ENCODE data around the gene LMTK3.

Gene LMTK3

GRCh38 chr19:48454150-48454730 is 57.4 kb downstream of the LMTK3 start:
- no peak for DNase-seq (ENCODE audit: low read depth in 1 of 2, low spot score in 1 of 2)
- no peaks in the 10 kb centered on the region for H3K27me3 ChIP-seq (ENCODE audit: insufficient read depth, poor library complexity, severe bottlenecking)
- TF ChIP-seq REST (IDR thresholded peaks at IDR 0.05; ENCODE audit: insufficient replicate concordance, low read depth) = no peak
- TF ChIP-seq GABPA (IDR thresholded peaks at IDR 0.05; ENCODE audit: low read depth) = no peak
- TF ChIP-seq CTCF (IDR thresholded peaks at IDR 0.05; ENCODE audit: insufficient read depth, low read length) = no peak
- H3K27ac ChIP-seq (replicated peaks) = no peak overlapping the region
- no peak overlapping the region for H3K4me3 ChIP-seq (replicated peaks; ENCODE audit: insufficient read depth, low read length)

GRCh38 chr19:48452289-48453190 is 59.1 kb downstream of the LMTK3 start:
- H3K27me3 ChIP-seq (ENCODE audit: insufficient read depth, poor library complexity, severe bottlenecking) = no peaks in the 10 kb centered on the region
- no peak overlapping the region for H3K4me3 ChIP-seq (replicated peaks; ENCODE audit: insufficient read depth, low read length)
- no peak for DNase-seq (ENCODE audit: low read depth in 1 of 2, low spot score in 1 of 2)
- TF ChIP-seq POLR2AphosphoS5 (IDR thresholded peaks at IDR 0.05; ENCODE audit: low read depth) = no peak
- no peak for TF ChIP-seq REST (IDR thresholded peaks at IDR 0.05; ENCODE audit: insufficient replicate concordance, low read depth)
- TF ChIP-seq GABPA (IDR thresholded peaks at IDR 0.05; ENCODE audit: low read depth) = no peak
- TF ChIP-seq CTCF (IDR thresholded peaks at IDR 0.05; ENCODE audit: insufficient read depth, low read length) = no peak
- no peak for TF ChIP-seq SPI1 (IDR thresholded peaks at IDR 0.05; ENCODE audit: borderline replicate concordance, low read depth)
- H3K27ac ChIP-seq (replicated peaks) = no peak overlapping the region

- H3K4me3 ChIP-seq (replicated peaks; ENCODE audit: insufficient read depth, low read length) = no peak overlapping the region
- no peaks in the 10 kb centered on the region for H3K27me3 ChIP-seq (ENCODE audit: insufficient read depth, poor library complexity, severe bottlenecking)
- no peak overlapping the region for H3K27ac ChIP-seq (replicated peaks)
- no peak for DNase-seq (ENCODE audit: low read depth in 1 of 2, low spot score in 1 of 2)
- TF ChIP-seq POLR2AphosphoS5 (IDR thresholded peaks at IDR 0.05; ENCODE audit: low read depth) (no peak), CTCF (IDR thresholded peaks at IDR 0.05; ENCODE audit: insufficient read depth, low read length) (no peak), SPI1 (IDR thresholded peaks at IDR 0.05; ENCODE audit: borderline replicate concordance, low read depth) (no peak), GABPA (IDR thresholded peaks at IDR 0.05; ENCODE audit: low read depth) (no peak), REST (IDR thresholded peaks at IDR 0.05; ENCODE audit: insufficient replicate concordance, low read depth) (no peak)
Measured at GRCh38 chr19:48451624-48452023, 60.0 kb downstream of the LMTK3 start.
